IMR-90 (cell line): ENCODE measurements around the gene RIC3. TPM values are rescaled to one million over a fixed set of nuclear protein-coding genes. Genes with fewer than 3 reads are reported as not detected.

Source experiments
- ATAC-seq: fragments of 200-7000 bp; cut with Tn5 transposase; 2 replicates; pipeline ENCODE4 v1.9.1; 2020; ENCODE audit warnings: low read depth, mild to moderate bottlenecking, moderate library complexity
- BruUV-seq: library from RNA; stranded (reverse); fragments of 400-500 nt; replicated peaks from 2 replicates; lab custom pipeline; 2021; lab: Mats Ljungman, UMichigan
- CTCF ChIA-PET: fragments of 300-600 bp; formaldehyde crosslinking; extraction: SDS; loops from one replicate; lab custom pipeline; 2021; ENCODE audit warnings: antibody characterized with exemption; lab: Yijun Ruan, JAX
- POLR2A ChIA-PET: fragments of 300-600 bp; sonication (Branson Sonifier 250); formaldehyde crosslinking; loops from one replicate; lab custom pipeline; 2022; ENCODE audit warnings: antibody characterized with exemption; ENCODE audit not compliant: unreplicated experiment; lab: Charles Lee
- DNase-seq: peaks from one replicate; pipeline ENCODE4 v3.0.0; 2013
- H2AFZ ChIP-seq: replicated peaks from 2 replicates; pipeline ENCODE3; 2013; ENCODE audit warnings: low read length, mild to moderate bottlenecking; ENCODE audit not compliant: poor library complexity
- H2AK5ac ChIP-seq: 2 replicates; pipeline ENCODE4 v1.6.1; 2013; ENCODE audit warnings: low read depth, low read length, inconsistent platforms
- H2AK9ac ChIP-seq: replicated peaks from 2 replicates; pipeline ENCODE3; 2013; ENCODE audit warnings: mild to moderate bottlenecking, low read depth, low read length, moderate library complexity; ENCODE audit not compliant: poor library complexity
- H2BK120ac ChIP-seq: 2 replicates; pipeline ENCODE4 v1.6.1; 2013; ENCODE audit warnings: low read depth, low read length, inconsistent platforms
- H2BK15ac ChIP-seq: 3 replicates; pipeline ENCODE4 v1.6.1; 2013; ENCODE audit warnings: low read depth, low read length, inconsistent platforms
- H2BK20ac ChIP-seq: 2 replicates; pipeline ENCODE4 v1.6.1; 2013; ENCODE audit warnings: low read depth, mild to moderate bottlenecking, inconsistent platforms, low read length, moderate library complexity
- H2BK5ac ChIP-seq: 2 replicates; pipeline ENCODE4 v1.6.1; 2013; ENCODE audit warnings: mild to moderate bottlenecking, low read depth, low read length, inconsistent platforms; ENCODE audit not compliant: poor library complexity, severe bottlenecking
- H3K14ac ChIP-seq: replicated peaks from 2 replicates; pipeline ENCODE4 v1.6.1; 2013; ENCODE audit warnings: low read depth, low read length, inconsistent platforms
- H3K18ac ChIP-seq: 2 replicates; pipeline ENCODE4 v1.6.1; 2013; ENCODE audit warnings: low read depth, low read length, control low read depth
- H3K23ac ChIP-seq: 2 replicates; pipeline ENCODE4 v1.6.1; 2013; ENCODE audit warnings: low read depth, low read length, inconsistent platforms
- H3K27ac ChIP-seq: 2 replicates; pipeline ENCODE4 v1.5.1; 2013; ENCODE audit warnings: mild to moderate bottlenecking, control low read depth, low read length; ENCODE audit not compliant: insufficient read depth
- H3K27me3 ChIP-seq: 2 replicates; pipeline ENCODE4 v1.6.1; 2013; ENCODE audit warnings: low read length; ENCODE audit not compliant: control insufficient read depth, insufficient read depth
- H3K36me3 ChIP-seq: 2 replicates; pipeline ENCODE4 v1.6.1; 2013; ENCODE audit warnings: low read length, mixed read lengths; ENCODE audit not compliant: control insufficient read depth, insufficient read depth
- H3K4ac ChIP-seq: 2 replicates; pipeline ENCODE4 v1.6.1; 2013; ENCODE audit warnings: low read depth, low read length, inconsistent platforms
- H3K4me1 ChIP-seq: 2 replicates; pipeline ENCODE4 v1.6.1; 2013; ENCODE audit warnings: low read length, mixed read lengths; ENCODE audit not compliant: control insufficient read depth, insufficient read depth
- H3K4me2 ChIP-seq: 2 replicates; pipeline ENCODE4 v1.6.1; 2013; ENCODE audit warnings: low read depth, mild to moderate bottlenecking, control low read depth, low read length, moderate library complexity
- H3K4me3 ChIP-seq: 2 replicates; pipeline ENCODE4 v1.5.1; 2013; ENCODE audit warnings: low read depth, mild to moderate bottlenecking, control low read depth, low read length, moderate library complexity; ENCODE audit not compliant: insufficient read depth
- H3K56ac ChIP-seq: 2 replicates; pipeline ENCODE4 v1.6.1; 2013; ENCODE audit warnings: low read length, inconsistent platforms; ENCODE audit not compliant: insufficient read depth; ENCODE audit errors: extremely low read depth
- H3K79me1 ChIP-seq, 2 experiments: 2 replicates each; pipeline ENCODE4 v1.6.1; 2013; ENCODE audit warnings: low read length in 2 of 2, inconsistent platforms in 1 of 2, low read depth in 1 of 2
- H3K9ac ChIP-seq: 2 replicates; pipeline ENCODE4 v1.6.1; 2013; ENCODE audit warnings: low read depth, low read length, control low read depth
- H3K9me1 ChIP-seq: 2 replicates; pipeline ENCODE4 v1.6.1; 2013; ENCODE audit warnings: low read length, inconsistent platforms; ENCODE audit not compliant: insufficient read depth
- H3K9me3 ChIP-seq: 2 replicates; pipeline ENCODE4 v1.6.1; 2013; ENCODE audit warnings: low read length; ENCODE audit not compliant: control insufficient read depth, insufficient read depth
- H4K20me1 ChIP-seq: 2 replicates; pipeline ENCODE4 v1.6.1; 2013; ENCODE audit warnings: low read length, inconsistent platforms; ENCODE audit not compliant: insufficient read depth
- H4K5ac ChIP-seq: 2 replicates; pipeline ENCODE4 v1.6.1; 2013; ENCODE audit warnings: mild to moderate bottlenecking, low read depth, low read length, control low read depth
- H4K8ac ChIP-seq, 2 experiments: 2 replicates each; pipeline ENCODE4 v1.6.1; 2013; ENCODE audit warnings: low read depth in 2 of 2, low read length in 2 of 2, control low read depth in 1 of 2, inconsistent platforms in 1 of 2
- H4K91ac ChIP-seq: 2 replicates; pipeline ENCODE4 v1.6.1; 2013; ENCODE audit warnings: low read depth, low read length, inconsistent platforms; ENCODE audit not compliant: insufficient read depth
- CHD1 ChIP-seq: IDR thresholded peaks from 2 replicates; pipeline ENCODE4 v1.6.1; 2012; ENCODE audit warnings: low read depth, low read length, improper control_type of control experiment
- POLR2A ChIP-seq: IDR thresholded peaks from 2 replicates; pipeline ENCODE4 v1.6.1; 2012; ENCODE audit warnings: mild to moderate bottlenecking, low read depth, low read length
- SMC3 ChIP-seq: fragments of 150-350 bp; IDR thresholded peaks from 2 replicates; pipeline ENCODE4 v1.6.1; 2016; ENCODE audit warnings: low read depth, mild to moderate bottlenecking, antibody characterized with exemption, low read length, moderate library complexity
- WGBS, 2 experiments: methylation state at CpG; one replicate each; pipeline versions ENCODE4 v1.1.5 to v1.1.7; 2013; ENCODE audit warnings: missing lambda C conversion rate in 2 of 2; ENCODE audit not compliant: insufficient read length in 1 of 2; ENCODE audit errors: extremely low coverage in 2 of 2; 5-methylcytosine and 5-hydroxymethylcytosine counted together
- dilution Hi-C: fragments of 300-500 bp; cut with HindIII; formaldehyde crosslinking; loops from one replicate; pipeline ENCODE4 v1.14.3; 2018; ENCODE audit warnings: low sequenced_read_pairs; ENCODE audit not compliant: unreplicated experiment
- in situ Hi-C: fragments of 300-500 bp; cut with MboI; formaldehyde crosslinking; loops from 3 replicates; pipeline ENCODE4 v1.14.3; 2019; ENCODE audit warnings: low sequenced_read_pairs, inconsistent platforms, mixed read lengths
- intact Hi-C: fragments of 100-400 bp; cut with micrococcal nuclease; formaldehyde crosslinking; loops from 2 replicates; pipeline ENCODE4 v1.10.0; 2022
- polyA plus RNA-seq, 3 experiments: library from polyadenylated mRNA; depleted of rRNA; stranded (reverse); fragments of >200 nt; gene quantifications; 2 replicates each; pipeline ENCODE4 v1.2.3, GENCODE V29; 2012; ENCODE audit warnings: low replicate concordance in 1 of 3
- total RNA-seq: library from RNA; depleted of rRNA; stranded (reverse); fragments of >200 nt; gene quantifications from 2 replicates; pipeline ENCODE4 v1.2.3, GENCODE V29; 2012
- TF ChIP-seq, protein P1 (sequence below): fragments of 150-350 bp; IDR thresholded peaks from 2 replicates; pipeline ENCODE4 v1.6.1; 2017; ENCODE audit warnings: mild to moderate bottlenecking, antibody characterized with exemption, low read length, low read depth

RIC3 gene
- total and polyA plus RNA-seq, 2 of the 4 experiments (the other 2 are of a cell fraction): not detected

- CTCF ChIA-PET: interaction anchor here (0.6 kb wide), 1 partner anchor 405 kb away, joined by 3 read pairs; no protein-coding TSS in a partner anchor
These were observed 9.5 kb upstream of the RIC3 start for GRCh38 chr11:8178297-8178696.

More at GRCh38 chr11:8178297-8178696, 9.5 kb upstream of the RIC3 start:
- Histone ChIP-seq H2AFZ (no peak overlapping the region), H4K8ac (no peak overlapping the region), H3K56ac (no peak overlapping the region), H2BK5ac (no peak overlapping the region), H3K9me3 (no peaks in the 10 kb centered on the region), H4K5ac (no peak overlapping the region), H3K14ac (no peak overlapping the region), H4K20me1 (no peaks in the 10 kb centered on the region), H2BK15ac (no peak overlapping the region), H4K91ac (no peak overlapping the region), H2AK9ac (no peak overlapping the region), H3K79me1 (no peaks in the 10 kb centered on the region), H2BK20ac (no peak overlapping the region), H3K27ac (no peak overlapping the region), H2BK120ac (no peak overlapping the region), H2AK5ac (no peak overlapping the region), H3K4me1 (no peaks in the 10 kb centered on the region), H3K27me3 (peaks cover 8% of the 10 kb centered on the region), H3K23ac (no peak overlapping the region), H3K18ac (no peak overlapping the region), H3K9me1 (no peaks in the 10 kb centered on the region), H3K9ac (no peak overlapping the region), H3K4ac (no peak overlapping the region), H3K4me2 (no peak overlapping the region), H3K36me3 (no peaks in the 10 kb centered on the region), H3K4me3 (no peak overlapping the region)
- in situ Hi-C loops (no loop called here), dilution Hi-C loops (no loop called here), intact Hi-C loops (no loop called here)
- ATAC-seq: no peak
- DNase-seq: no peak
- TF ChIP-seq SMC3 (no peak), POLR2A (no peak), CHD1 (no peak)
- TF ChIP-seq, protein P1, sequence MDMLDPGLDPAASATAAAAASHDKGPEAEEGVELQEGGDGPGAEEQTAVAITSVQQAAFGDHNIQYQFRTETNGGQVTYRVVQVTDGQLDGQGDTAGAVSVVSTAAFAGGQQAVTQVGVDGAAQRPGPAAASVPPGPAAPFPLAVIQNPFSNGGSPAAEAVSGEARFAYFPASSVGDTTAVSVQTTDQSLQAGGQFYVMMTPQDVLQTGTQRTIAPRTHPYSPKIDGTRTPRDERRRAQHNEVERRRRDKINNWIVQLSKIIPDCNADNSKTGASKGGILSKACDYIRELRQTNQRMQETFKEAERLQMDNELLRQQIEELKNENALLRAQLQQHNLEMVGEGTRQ: no peak
- BruUV-seq: no TSS peak
- POLR2A ChIA-PET: no interaction called here
- no CpG with 5 or more reads among the region's 1 CpG for WGBS, 2 experiments
